Mesendoderm (in vitro differentiated cells): Measurements from ENCODE around the gene PDK1.
A peak's percentile ranks its signal among the peaks of the same experiment; 100 is the strongest.

Source experiments
- DNase-seq: peaks from one replicate; pipeline ENCODE4 v3.0.0; 2013
- H2AK5ac ChIP-seq: 2 replicates; pipeline ENCODE4 v1.6.1; 2013; ENCODE audit warnings: low read length, inconsistent platforms
- H2BK120ac ChIP-seq: 2 replicates; pipeline ENCODE4 v1.6.1; 2013; ENCODE audit warnings: low read depth, mild to moderate bottlenecking, low read length, moderate library complexity, mixed read lengths
- H2BK15ac ChIP-seq: replicated peaks from 2 replicates; pipeline ENCODE4 v1.6.1; 2013; ENCODE audit warnings: low read depth, mild to moderate bottlenecking, moderate library complexity
- H2BK5ac ChIP-seq: 2 replicates; pipeline ENCODE4 v1.6.1; 2013; ENCODE audit warnings: low read length, inconsistent platforms
- H3K18ac ChIP-seq: 2 replicates; pipeline ENCODE4 v1.6.1; 2013; ENCODE audit warnings: mild to moderate bottlenecking, low read length, mixed read lengths
- H3K23ac ChIP-seq: one replicate; pipeline ENCODE4 v1.6.1; 2013; ENCODE audit warnings: low read length
- H3K27ac ChIP-seq: 2 replicates; pipeline ENCODE4 v1.5.1; 2013; ENCODE audit warnings: low read depth, mild to moderate bottlenecking, inconsistent platforms, low read length, moderate library complexity
- H3K27me3 ChIP-seq: 2 replicates; pipeline ENCODE4 v1.6.1; 2013; ENCODE audit warnings: low read length, control low read depth, mild to moderate bottlenecking, inconsistent platforms; ENCODE audit not compliant: insufficient read depth, poor library complexity
- H3K36me3 ChIP-seq: 2 replicates; pipeline ENCODE4 v1.6.1; 2013; ENCODE audit warnings: low read length, inconsistent platforms; ENCODE audit not compliant: control insufficient read depth, insufficient read depth
- H3K4ac ChIP-seq: one replicate; pipeline ENCODE4 v1.6.1; 2013; ENCODE audit warnings: low read depth, mild to moderate bottlenecking, low read length, moderate library complexity
- H3K4me1 ChIP-seq: 2 replicates; pipeline ENCODE4 v1.6.1; 2013; ENCODE audit warnings: low read depth, low read length, inconsistent platforms; ENCODE audit not compliant: control insufficient read depth
- H3K4me2 ChIP-seq: 2 replicates; pipeline ENCODE4 v1.6.1; 2013; ENCODE audit warnings: low read length
- H3K4me3 ChIP-seq: 2 replicates; pipeline ENCODE4 v1.5.1; 2013; ENCODE audit warnings: mild to moderate bottlenecking, low read length
- H3K56ac ChIP-seq: one replicate; pipeline ENCODE4 v1.6.1; 2013; ENCODE audit warnings: low read length
- H3K79me1 ChIP-seq: 2 replicates; pipeline ENCODE4 v1.6.1; 2013; ENCODE audit warnings: low read length, inconsistent platforms
- H3K79me2 ChIP-seq: 2 replicates; pipeline ENCODE4 v1.6.1; 2013; ENCODE audit warnings: mild to moderate bottlenecking, low read length; ENCODE audit not compliant: control insufficient read depth, insufficient read depth
- H3K9ac ChIP-seq: 2 replicates; pipeline ENCODE4 v1.6.1; 2013; ENCODE audit warnings: low read length, inconsistent platforms
- H4K5ac ChIP-seq: one replicate; pipeline ENCODE4 v1.6.1; 2013; ENCODE audit warnings: low read length
- H4K8ac ChIP-seq: one replicate; pipeline ENCODE4 v1.6.1; 2013; ENCODE audit warnings: low read depth, mild to moderate bottlenecking, control low read depth, low read length, moderate library complexity
- whole genome bisulfite sequencing: extraction: QIAGEN DNeasy Blood & Tissue Kit; methylation state at CpG from one replicate; pipeline ENCODE4 v1.1.7; 2013; ENCODE audit warnings: low lambda C conversion rate, missing lambda C conversion rate; ENCODE audit not compliant: insufficient coverage; ENCODE audit errors: extremely low coverage; 5-methylcytosine and 5-hydroxymethylcytosine counted together

The PDK1 gene

GRCh38 chr2:172634477-172634876, 78.6 kb downstream of the PDK1 start:
- Histone ChIP-seq H3K4ac (no peak overlapping the region), H2BK15ac (no peak overlapping the region), H3K27ac (no peak overlapping the region), H3K9ac (no peak overlapping the region), H2BK120ac (no peak overlapping the region), H4K5ac (no peak overlapping the region), H3K79me2 (no peaks in the 10 kb centered on the region), H3K36me3 (no peaks in the 10 kb centered on the region), H4K8ac (no peak overlapping the region), H2AK5ac (no peak overlapping the region), H3K56ac (no peak overlapping the region), H3K4me2 (no peak overlapping the region), H3K4me3 (no peak overlapping the region), H3K23ac (no peak overlapping the region), H3K27me3 (no peaks in the 10 kb centered on the region), H3K18ac (no peak overlapping the region), H2BK5ac (no peak overlapping the region), H3K4me1 (no peaks in the 10 kb centered on the region), H3K79me1 (no peaks in the 10 kb centered on the region)
- no peak for DNase-seq
- no CpG with 5 or more reads among the region's 3 CpGs for WGBS

DNA sequence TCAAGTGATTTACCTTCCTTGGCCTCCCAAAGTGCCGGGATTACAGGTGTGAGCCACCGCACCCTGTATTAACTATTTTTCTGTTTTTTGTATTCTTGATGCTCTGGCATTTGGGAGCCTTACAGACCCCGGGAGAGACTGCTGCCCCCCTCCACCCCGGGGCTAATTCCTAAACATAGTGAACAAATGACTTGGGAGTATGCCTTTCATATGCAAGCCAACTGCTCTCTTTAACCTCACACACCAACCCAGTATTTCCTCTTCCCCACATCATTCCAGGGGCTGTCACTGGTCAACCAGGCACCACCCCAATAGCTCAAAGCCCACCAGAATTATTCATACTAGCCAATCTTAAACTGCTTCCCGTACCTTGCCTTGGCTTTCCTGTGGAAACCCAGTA, 79.7 kb downstream of the PDK1 start:
- H2BK15ac ChIP-seq: no peak overlapping the region
- H3K79me2 ChIP-seq: no peaks in the 10 kb centered on the region
- H3K4me2 ChIP-seq: no peak overlapping the region
- no peak overlapping the region for H2BK5ac ChIP-seq
- H2AK5ac ChIP-seq: no peak overlapping the region
- no peak overlapping the region for H3K56ac ChIP-seq
- no peak overlapping the region for H3K4ac ChIP-seq
- H3K79me1 ChIP-seq: no peaks in the 10 kb centered on the region
- H3K4me3 ChIP-seq: no peak overlapping the region
- H3K36me3 ChIP-seq: no peaks in the 10 kb centered on the region
- no peak overlapping the region for H3K27ac ChIP-seq
- no peak overlapping the region for H4K8ac ChIP-seq
- WGBS: no CpG with 5 or more reads among the region's 5 CpGs
- H3K18ac ChIP-seq: no peak overlapping the region
- H2BK120ac ChIP-seq: no peak overlapping the region
- H4K5ac ChIP-seq: no peak overlapping the region
- no peak overlapping the region for H3K23ac ChIP-seq
- H3K9ac ChIP-seq: no peak overlapping the region
- no peak for DNase-seq
- H3K27me3 ChIP-seq: no peaks in the 10 kb centered on the region
- H3K4me1 ChIP-seq: no peaks in the 10 kb centered on the region

- Histone ChIP-seq H2BK15ac (no peak overlapping the region), H3K4me1 (no peaks in the 10 kb centered on the region), H3K18ac (no peak overlapping the region), H3K27ac (no peak overlapping the region), H2AK5ac (no peak overlapping the region), H4K5ac (no peak overlapping the region), H3K56ac (no peak overlapping the region), H3K27me3 (no peaks in the 10 kb centered on the region), H3K4ac (no peak overlapping the region), H4K8ac (no peak overlapping the region), H3K79me2 (no peaks in the 10 kb centered on the region), H3K36me3 (no peaks in the 10 kb centered on the region), H3K4me3 (no peak overlapping the region), H3K23ac (no peak overlapping the region), H2BK120ac (no peak overlapping the region), H3K79me1 (no peaks in the 10 kb centered on the region), H3K4me2 (no peak overlapping the region), H3K9ac (no peak overlapping the region), H2BK5ac (no peak overlapping the region)
- WGBS: no CpG with 5 or more reads among the region's 3 CpGs
- DNase-seq: no peak
These were observed 83.4 kb downstream of the PDK1 start for GRCh38 chr2:172639256-172639655.

- no peak overlapping the region for H3K18ac ChIP-seq
- no peak overlapping the region for H3K4me2 ChIP-seq
- no peak overlapping the region for H2BK120ac ChIP-seq
- H3K9ac ChIP-seq: no peak overlapping the region
- no peak overlapping the region for H3K23ac ChIP-seq
- H2AK5ac ChIP-seq: no peak overlapping the region
- no peaks in the 10 kb centered on the region for H3K79me2 ChIP-seq
- H4K8ac ChIP-seq: no peak overlapping the region
- WGBS: no CpG with 5 or more reads among the region's 2 CpGs
- H3K27me3 ChIP-seq: no peaks in the 10 kb centered on the region
- no peak overlapping the region for H4K5ac ChIP-seq
- H2BK5ac ChIP-seq: no peak overlapping the region
- H3K36me3 ChIP-seq: no peaks in the 10 kb centered on the region
- H3K4me1 ChIP-seq: no peaks in the 10 kb centered on the region
- DNase-seq: no peak
- no peak overlapping the region for H3K4me3 ChIP-seq
- H3K27ac ChIP-seq: no peak overlapping the region
- no peak overlapping the region for H3K4ac ChIP-seq
- H3K56ac ChIP-seq: no peak overlapping the region
- H3K79me1 ChIP-seq: no peaks in the 10 kb centered on the region
- no peak overlapping the region for H2BK15ac ChIP-seq
These were observed 83.9 kb downstream of the PDK1 start for GRCh38 chr2:172639823-172640222.

GRCh38 chr2:172640389-172640788, 84.5 kb downstream of the PDK1 start:
- Histone ChIP-seq H3K23ac (no peak overlapping the region), H3K56ac (no peak overlapping the region), H3K36me3 (no peaks in the 10 kb centered on the region), H2BK15ac (no peak overlapping the region), H4K5ac (no peak overlapping the region), H3K4me3 (no peak overlapping the region), H2BK5ac (no peak overlapping the region), H3K79me1 (no peaks in the 10 kb centered on the region), H3K79me2 (no peaks in the 10 kb centered on the region), H3K18ac (no peak overlapping the region), H3K4me2 (no peak overlapping the region), H3K27ac (no peak overlapping the region), H4K8ac (no peak overlapping the region), H3K4ac (no peak overlapping the region), H3K4me1 (no peaks in the 10 kb centered on the region), H2BK120ac (no peak overlapping the region), H3K9ac (no peak overlapping the region), H2AK5ac (no peak overlapping the region), H3K27me3 (no peaks in the 10 kb centered on the region)
- no peak for DNase-seq

GRCh38 chr2:172642301-172643020, 86.6 kb downstream of the PDK1 start:
- WGBS: no CpG with 5 or more reads among the region's 6 CpGs
- Histone ChIP-seq H3K4ac (no peak overlapping the region), H3K27me3 (no peaks in the 10 kb centered on the region)

More at GRCh38 chr2:172642301-172643020, 86.6 kb downstream of the PDK1 start:
- Histone ChIP-seq H2BK120ac (no peak overlapping the region), H2BK15ac (no peak overlapping the region), H3K79me1 (no peaks in the 10 kb centered on the region), H3K18ac (no peak overlapping the region), H2AK5ac (no peak overlapping the region), H3K4me2 (no peak overlapping the region), H3K9ac (no peak overlapping the region), H3K36me3 (no peaks in the 10 kb centered on the region), H3K27ac (no peak overlapping the region), H3K23ac (no peak overlapping the region), H3K4me1 (no peaks in the 10 kb centered on the region), H4K8ac (no peak overlapping the region), H2BK5ac (no peak overlapping the region), H3K4me3 (no peak overlapping the region), H3K56ac (no peak overlapping the region), H4K5ac (no peak overlapping the region), H3K79me2 (no peaks in the 10 kb centered on the region)
- DNase-seq: peak; percentile 29
